Liver (tissue), 3 donors: ENCODE results near the gene SNX9.

Experiments
- YY1 ChIP-seq: IDR thresholded peaks from 2 replicates; pipeline ENCODE4 v1.6.1; 2016; ENCODE audit warnings: antibody characterized with exemption, mild to moderate bottlenecking
- TF ChIP-seq, protein P1 (sequence below): IDR thresholded peaks from 2 replicates; pipeline ENCODE4 v1.6.1; 2016; ENCODE audit warnings: antibody characterized with exemption
- TF ChIP-seq, protein P2 (sequence below): IDR thresholded peaks from 2 replicates; pipeline ENCODE4 v1.6.1; 2016; ENCODE audit warnings: antibody characterized with exemption
- TF ChIP-seq, protein P3 (sequence below): fragments of 150-350 bp; IDR thresholded peaks from 2 replicates; pipeline ENCODE4 v1.5.1; 2017; ENCODE audit warnings: improper control_type of control experiment, low read depth, low read length; ENCODE audit not compliant: missing input control
- donor health status: healthy.
- donor health status: healthy.

GRCh38 chr6:157959451-157960227 lies 136.6 kb downstream of the SNX9 start:
- TF ChIP-seq, protein P1, sequence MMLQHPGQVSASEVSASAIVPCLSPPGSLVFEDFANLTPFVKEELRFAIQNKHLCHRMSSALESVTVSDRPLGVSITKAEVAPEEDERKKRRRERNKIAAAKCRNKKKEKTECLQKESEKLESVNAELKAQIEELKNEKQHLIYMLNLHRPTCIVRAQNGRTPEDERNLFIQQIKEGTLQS, result no peak
- TF ChIP-seq, protein P2, sequence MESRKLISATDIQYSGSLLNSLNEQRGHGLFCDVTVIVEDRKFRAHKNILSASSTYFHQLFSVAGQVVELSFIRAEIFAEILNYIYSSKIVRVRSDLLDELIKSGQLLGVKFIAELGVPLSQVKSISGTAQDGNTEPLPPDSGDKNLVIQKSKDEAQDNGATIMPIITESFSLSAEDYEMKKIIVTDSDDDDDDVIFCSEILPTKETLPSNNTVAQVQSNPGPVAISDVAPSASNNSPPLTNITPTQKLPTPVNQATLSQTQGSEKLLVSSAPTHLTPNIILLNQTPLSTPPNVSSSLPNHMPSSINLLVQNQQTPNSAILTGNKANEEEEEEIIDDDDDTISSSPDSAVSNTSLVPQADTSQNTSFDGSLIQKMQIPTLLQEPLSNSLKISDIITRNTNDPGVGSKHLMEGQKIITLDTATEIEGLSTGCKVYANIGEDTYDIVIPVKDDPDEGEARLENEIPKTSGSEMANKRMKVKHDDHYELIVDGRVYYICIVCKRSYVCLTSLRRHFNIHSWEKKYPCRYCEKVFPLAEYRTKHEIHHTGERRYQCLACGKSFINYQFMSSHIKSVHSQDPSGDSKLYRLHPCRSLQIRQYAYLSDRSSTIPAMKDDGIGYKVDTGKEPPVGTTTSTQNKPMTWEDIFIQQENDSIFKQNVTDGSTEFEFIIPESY, result no peak
- TF ChIP-seq, protein P3, sequence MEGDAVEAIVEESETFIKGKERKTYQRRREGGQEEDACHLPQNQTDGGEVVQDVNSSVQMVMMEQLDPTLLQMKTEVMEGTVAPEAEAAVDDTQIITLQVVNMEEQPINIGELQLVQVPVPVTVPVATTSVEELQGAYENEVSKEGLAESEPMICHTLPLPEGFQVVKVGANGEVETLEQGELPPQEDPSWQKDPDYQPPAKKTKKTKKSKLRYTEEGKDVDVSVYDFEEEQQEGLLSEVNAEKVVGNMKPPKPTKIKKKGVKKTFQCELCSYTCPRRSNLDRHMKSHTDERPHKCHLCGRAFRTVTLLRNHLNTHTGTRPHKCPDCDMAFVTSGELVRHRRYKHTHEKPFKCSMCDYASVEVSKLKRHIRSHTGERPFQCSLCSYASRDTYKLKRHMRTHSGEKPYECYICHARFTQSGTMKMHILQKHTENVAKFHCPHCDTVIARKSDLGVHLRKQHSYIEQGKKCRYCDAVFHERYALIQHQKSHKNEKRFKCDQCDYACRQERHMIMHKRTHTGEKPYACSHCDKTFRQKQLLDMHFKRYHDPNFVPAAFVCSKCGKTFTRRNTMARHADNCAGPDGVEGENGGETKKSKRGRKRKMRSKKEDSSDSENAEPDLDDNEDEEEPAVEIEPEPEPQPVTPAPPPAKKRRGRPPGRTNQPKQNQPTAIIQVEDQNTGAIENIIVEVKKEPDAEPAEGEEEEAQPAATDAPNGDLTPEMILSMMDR, result no peak
- no peak for TF ChIP-seq YY1
